Vagina (tissue), 2 donors: Measurements from ENCODE around the gene ADAM23.

ENCODE experiments used
- CTCF ChIP-seq, 3 experiments: fragments of 450-650 bp in 2 of 3; fragments of 200-600 bp in 1 of 3; sonication (generic) in 1 of 3; IDR thresholded peaks; one replicate each; pipeline ENCODE4 v1.5.1; 2017 to 2019; ENCODE audit warnings: antibody characterized with exemption in 3 of 3, mild to moderate bottlenecking in 2 of 3, moderate library complexity in 2 of 3
- POLR2A ChIP-seq, 2 donors: fragments of 450-650 bp; IDR thresholded peaks; one replicate each; pipeline ENCODE4 v1.6.1; 2017; ENCODE audit warnings: antibody characterized with exemption in 2 of 2, mild to moderate bottlenecking in 2 of 2, moderate library complexity in 2 of 2

- TF ChIP-seq CTCF (IDR thresholded peaks at IDR 0.05), result no peak
- no peak for TF ChIP-seq POLR2A (IDR thresholded peaks at IDR 0.05)
Measured at GRCh38 chr2:206410714-206411113, 32.6 kb upstream of the ADAM23 start.
